ENCODE measurements around the gene IRS2.

Gene IRS2

DNA sequence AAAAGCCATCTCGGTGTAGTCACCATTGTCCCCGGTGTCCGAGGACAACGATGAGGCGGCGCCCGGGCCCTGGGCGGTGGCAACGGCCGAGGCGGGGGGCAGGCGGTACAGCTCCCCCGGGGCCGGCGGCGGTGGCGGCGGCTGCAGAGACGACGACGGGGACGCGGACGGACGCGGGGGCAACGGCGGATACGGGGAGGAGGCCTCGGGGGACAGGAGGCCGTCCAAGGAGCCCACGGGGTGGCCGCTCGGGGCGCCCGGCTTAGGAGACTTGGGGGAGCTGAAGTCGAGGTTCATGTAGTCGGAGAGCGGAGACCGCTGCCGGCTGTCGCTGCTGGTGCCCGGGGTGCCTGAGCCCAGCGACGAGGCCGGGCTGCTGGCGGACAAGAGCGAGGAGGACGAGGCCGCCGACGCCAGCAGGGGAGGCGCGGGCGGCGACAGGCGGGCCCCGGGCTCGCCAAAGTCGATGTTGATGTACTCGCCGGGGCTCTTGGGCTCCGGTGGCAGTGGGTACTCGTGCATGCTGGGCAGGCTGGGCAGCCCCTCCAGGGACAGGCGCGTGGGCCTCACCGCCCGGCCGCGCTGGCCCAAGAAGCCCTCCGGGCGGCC lies 3.5 kb downstream of the IRS2 start:
- H3K4me3 ChIP-seq (ENCODE audit: low read depth, low read length): no peak overlapping the region

GRCh38 chr13:109782066-109782822 lies 4.1 kb downstream of the IRS2 start:
- H3K4me3 ChIP-seq (ENCODE audit: low read depth, low read length): peak overlapping the region; percentile 40
- TF ChIP-seq CTCF (IDR thresholded peaks at IDR 0.05; ENCODE audit: low read depth, low read length): no peak

More for the DNA sequence above, 3.5 kb downstream of the IRS2 start:
- no peak for TF ChIP-seq CTCF (IDR thresholded peaks at IDR 0.05; ENCODE audit: low read depth, low read length)

DNA sequence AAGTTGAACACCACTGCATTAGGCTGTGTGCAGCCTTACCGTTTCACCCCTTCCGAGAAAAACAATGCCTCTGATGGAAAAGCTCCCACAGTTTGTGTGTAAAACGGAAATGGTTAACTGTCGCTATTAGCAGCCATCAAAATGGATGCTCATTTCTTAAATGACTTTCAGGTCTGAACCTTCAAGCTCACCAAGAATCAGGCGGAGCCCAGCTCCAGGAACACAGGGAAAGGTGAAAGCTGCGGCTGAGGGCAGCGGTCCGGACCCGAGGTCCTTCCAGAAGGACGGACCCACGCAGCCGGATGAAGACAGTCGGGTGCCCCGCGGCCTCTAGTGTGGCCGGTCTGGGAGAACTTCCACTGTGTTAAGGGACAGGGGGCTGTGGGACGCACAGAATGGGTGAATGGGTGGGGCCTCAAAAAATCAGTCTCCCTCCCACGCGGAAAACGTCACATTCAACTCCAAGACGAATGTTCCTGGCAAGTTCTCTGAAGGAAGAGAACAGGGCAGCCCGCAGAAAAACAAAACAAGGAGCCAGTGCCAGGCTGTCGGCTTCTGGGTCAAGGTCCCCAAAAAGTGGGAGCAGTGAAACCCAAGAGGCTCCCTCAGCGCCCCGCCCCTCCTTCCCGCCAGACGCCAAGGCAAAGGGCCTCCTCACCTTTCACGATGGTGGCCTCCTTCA lies 4.9 kb downstream of the IRS2 start:
- peak overlapping the region; percentile 40 for H3K4me3 ChIP-seq (ENCODE audit: low read depth, low read length)
- no peak for TF ChIP-seq CTCF (IDR thresholded peaks at IDR 0.05; ENCODE audit: low read depth, low read length)

DNA sequence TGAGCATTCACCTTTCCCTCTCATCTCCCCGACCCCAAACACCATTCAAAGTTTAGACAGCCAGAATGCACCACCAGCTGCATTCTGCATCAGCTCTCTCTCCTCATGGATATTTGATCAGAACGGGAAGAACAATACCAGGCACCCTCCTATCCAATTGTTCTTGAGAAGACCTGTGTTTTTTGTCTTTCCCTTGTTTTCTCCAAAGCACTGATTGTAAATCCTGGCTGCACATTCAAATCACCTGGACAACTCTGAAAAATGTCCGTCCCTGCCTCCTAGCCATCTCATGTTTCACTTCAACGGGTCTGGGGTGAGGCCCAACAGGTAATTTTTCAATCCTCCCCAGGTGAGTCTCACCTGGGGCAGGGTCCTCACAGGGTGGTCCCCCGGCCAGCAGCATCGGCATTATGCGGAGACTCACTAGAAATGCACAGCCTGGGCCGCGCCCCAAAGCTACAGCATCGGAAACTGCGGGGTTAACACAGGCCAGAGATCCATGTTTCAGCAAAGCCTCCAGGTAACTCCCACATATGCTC lies 5.5 kb downstream of the IRS2 start:
- no peak for TF ChIP-seq CTCF (IDR thresholded peaks at IDR 0.05; ENCODE audit: low read depth, low read length)
- peak overlapping the region; percentile 40 for H3K4me3 ChIP-seq (ENCODE audit: low read depth, low read length)

DNA sequence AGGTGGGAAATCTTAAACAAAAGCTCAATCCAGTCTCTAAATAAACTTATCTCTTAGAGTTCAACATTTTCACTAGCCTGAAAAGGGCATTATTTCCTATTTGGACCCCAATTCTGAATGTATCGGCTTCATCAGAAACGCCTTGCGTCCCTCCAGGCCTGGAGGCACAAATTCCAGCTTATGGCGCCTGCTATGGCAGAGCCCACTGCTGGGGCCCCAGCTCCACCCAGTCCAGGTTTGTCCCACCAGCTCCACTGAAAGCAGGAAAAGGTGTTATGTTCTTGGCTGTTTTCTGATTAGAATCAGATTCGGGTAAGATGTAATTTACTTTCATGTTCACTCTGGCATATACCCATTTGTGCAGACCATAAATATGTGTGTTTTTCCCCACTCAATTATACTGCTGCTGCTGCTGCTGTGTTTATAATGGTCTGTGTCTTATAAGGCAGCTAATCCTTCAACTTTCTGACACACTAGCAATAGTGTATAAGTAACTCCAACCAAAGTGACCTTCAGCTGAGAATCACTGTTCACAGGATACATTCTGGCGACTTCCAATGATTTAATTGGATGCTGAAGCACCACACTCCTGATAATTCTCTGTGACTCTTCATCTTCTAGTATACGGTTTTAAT lies 6.4 kb downstream of the IRS2 start:
- H3K4me3 ChIP-seq (ENCODE audit: low read depth, low read length): peak overlapping the region; percentile 40
- TF ChIP-seq CTCF (IDR thresholded peaks at IDR 0.05; ENCODE audit: low read depth, low read length): no peak

DNA sequence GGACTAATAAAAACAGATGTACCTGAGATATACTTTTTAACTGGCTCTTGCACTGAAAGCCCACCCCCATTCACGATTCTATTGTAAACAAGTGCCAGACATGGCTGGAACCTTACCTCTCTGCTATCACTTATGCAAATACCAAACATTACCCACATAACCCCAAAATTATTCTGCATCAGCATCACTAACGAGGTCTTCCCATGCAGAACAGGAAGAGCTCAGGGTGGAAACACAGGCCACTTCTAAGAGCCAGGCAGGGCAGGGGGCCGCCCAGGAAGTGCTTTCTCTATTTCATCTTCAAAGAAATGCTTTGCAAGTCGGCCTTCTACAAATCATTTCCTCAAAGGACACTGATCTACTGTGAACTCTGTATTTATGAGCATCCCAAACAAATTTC lies 7.3 kb downstream of the IRS2 start:
- no peak overlapping the region for H3K4me3 ChIP-seq (ENCODE audit: low read depth, low read length)
- TF ChIP-seq CTCF (IDR thresholded peaks at IDR 0.05; ENCODE audit: low read depth, low read length): no peak
